DOHH2 (cell line): Measurements from ENCODE around the gene NMD3.

ENCODE experiments used
- H3F3A ChIP-seq: fragments of 200-600 bp; sonication (generic), shearing (Covaris generic); 2 replicates; pipeline ENCODE4 v1.6.0; 2016; ENCODE audit warnings: antibody characterized with exemption, mild to moderate bottlenecking; ENCODE audit not compliant: control insufficient read depth, insufficient read depth
- H3K27ac ChIP-seq: fragments of 200-600 bp; sonication (generic); 2 replicates; pipeline ENCODE4 v1.5.1; 2014; ENCODE audit warnings: low read depth, mild to moderate bottlenecking, low read length, moderate library complexity
- H3K27me3 ChIP-seq: fragments of 200-600 bp; sonication (generic); 2 replicates; pipeline ENCODE4 v1.6.1; 2014; ENCODE audit warnings: mild to moderate bottlenecking, low read length, mixed read lengths; ENCODE audit not compliant: control insufficient read depth
- H3K36me3 ChIP-seq: fragments of 200-600 bp; sonication (generic); 2 replicates; pipeline ENCODE4 v1.6.1; 2014; ENCODE audit warnings: mild to moderate bottlenecking, low read length, moderate library complexity, mixed read lengths; ENCODE audit not compliant: control insufficient read depth
- H3K4me1 ChIP-seq: fragments of 200-600 bp; sonication (generic); 2 replicates; pipeline ENCODE4 v1.6.1; 2014; ENCODE audit warnings: mild to moderate bottlenecking, low read length, mixed read lengths; ENCODE audit not compliant: control insufficient read depth
- H3K4me2 ChIP-seq: fragments of 200-600 bp; sonication (generic); 2 replicates; pipeline ENCODE4 v1.6.0; 2014; ENCODE audit warnings: mild to moderate bottlenecking, low read length, moderate library complexity
- H3K4me3 ChIP-seq: fragments of 200-600 bp; sonication (generic); 2 replicates; pipeline ENCODE4 v1.5.1; 2014; ENCODE audit warnings: mild to moderate bottlenecking, low read length, mixed read lengths
- H3K79me2 ChIP-seq: fragments of 200-600 bp; sonication (generic); 2 replicates; pipeline ENCODE4 v1.6.1; 2014; ENCODE audit warnings: mild to moderate bottlenecking, low read length, mixed read lengths; ENCODE audit not compliant: control insufficient read depth
- H3K9me2 ChIP-seq: fragments of 200-600 bp; sonication (generic); replicated peaks from 2 replicates; pipeline ENCODE4 v1.6.1; 2014; ENCODE audit warnings: mild to moderate bottlenecking, low read length, mixed read lengths; ENCODE audit not compliant: control insufficient read depth
- H3K9me3 ChIP-seq: fragments of 200-600 bp; sonication (generic); 2 replicates; pipeline ENCODE4 v1.6.1; 2014; ENCODE audit warnings: antibody characterized with exemption, low read length, mixed read lengths; ENCODE audit not compliant: control insufficient read depth, insufficient read depth
- H4K20me1 ChIP-seq: fragments of 200-600 bp; sonication (generic); 2 replicates; pipeline ENCODE4 v1.6.0; 2014; ENCODE audit warnings: low read depth, mild to moderate bottlenecking, antibody characterized with exemption, low read length, moderate library complexity; ENCODE audit not compliant: control insufficient read depth, insufficient read depth
- EZH2phosphoT487 ChIP-seq: fragments of 200-600 bp; sonication (generic); IDR thresholded peaks from 2 replicates; pipeline ENCODE4 v1.6.1; 2017; ENCODE audit warnings: borderline replicate concordance, mild to moderate bottlenecking, antibody characterized with exemption, low read length, moderate library complexity, mixed read lengths
- TF ChIP-seq, protein P1 (sequence below): fragments of 200-600 bp; sonication (generic); IDR thresholded peaks from one replicate; pipeline ENCODE4 v1.5.1; 2014; ENCODE audit warnings: antibody characterized with exemption, mild to moderate bottlenecking, low read depth, low read length; ENCODE audit not compliant: poor library complexity, severe bottlenecking

NMD3 gene

DNA sequence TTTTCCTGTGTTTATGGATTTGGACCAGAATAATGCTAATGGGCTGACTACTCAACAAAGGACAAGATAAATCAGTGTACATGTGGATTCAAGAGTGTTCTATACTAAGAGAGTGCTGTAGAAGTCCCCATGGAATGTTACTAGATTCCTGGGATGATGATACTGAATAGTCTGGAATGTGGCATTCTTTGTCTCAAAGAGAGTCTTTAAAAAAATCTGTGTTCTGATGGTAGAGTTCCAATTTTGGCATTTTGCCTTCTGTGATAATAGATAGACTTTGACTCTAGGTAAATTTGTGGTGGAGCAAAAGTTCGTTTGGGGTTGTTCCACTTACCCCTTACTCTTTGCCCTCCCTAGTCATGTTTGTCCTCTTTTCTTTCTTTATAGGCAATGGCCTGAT is 43.7 kb downstream of the NMD3 start:
- no peaks in the 10 kb centered on the region for H3K9me2 ChIP-seq
- no peak overlapping the region for H3K4me2 ChIP-seq
- H3K9me3 ChIP-seq = peaks cover 9% of the 10 kb centered on the region; the same call in 1 of the 2 replicates
- H3K36me3 ChIP-seq = peaks cover 12% of the 10 kb centered on the region
- no peaks in the 10 kb centered on the region for H4K20me1 ChIP-seq
- no peak for TF ChIP-seq EZH2phosphoT487
- TF ChIP-seq, protein P1, sequence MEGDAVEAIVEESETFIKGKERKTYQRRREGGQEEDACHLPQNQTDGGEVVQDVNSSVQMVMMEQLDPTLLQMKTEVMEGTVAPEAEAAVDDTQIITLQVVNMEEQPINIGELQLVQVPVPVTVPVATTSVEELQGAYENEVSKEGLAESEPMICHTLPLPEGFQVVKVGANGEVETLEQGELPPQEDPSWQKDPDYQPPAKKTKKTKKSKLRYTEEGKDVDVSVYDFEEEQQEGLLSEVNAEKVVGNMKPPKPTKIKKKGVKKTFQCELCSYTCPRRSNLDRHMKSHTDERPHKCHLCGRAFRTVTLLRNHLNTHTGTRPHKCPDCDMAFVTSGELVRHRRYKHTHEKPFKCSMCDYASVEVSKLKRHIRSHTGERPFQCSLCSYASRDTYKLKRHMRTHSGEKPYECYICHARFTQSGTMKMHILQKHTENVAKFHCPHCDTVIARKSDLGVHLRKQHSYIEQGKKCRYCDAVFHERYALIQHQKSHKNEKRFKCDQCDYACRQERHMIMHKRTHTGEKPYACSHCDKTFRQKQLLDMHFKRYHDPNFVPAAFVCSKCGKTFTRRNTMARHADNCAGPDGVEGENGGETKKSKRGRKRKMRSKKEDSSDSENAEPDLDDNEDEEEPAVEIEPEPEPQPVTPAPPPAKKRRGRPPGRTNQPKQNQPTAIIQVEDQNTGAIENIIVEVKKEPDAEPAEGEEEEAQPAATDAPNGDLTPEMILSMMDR = no peak
- no peaks in the 10 kb centered on the region for H3K79me2 ChIP-seq
- H3K27me3 ChIP-seq = no peaks in the 10 kb centered on the region
- H3K4me3 ChIP-seq = no peak overlapping the region
- H3F3A ChIP-seq = no peaks in the 10 kb centered on the region
- no peak overlapping the region for H3K27ac ChIP-seq
- H3K4me1 ChIP-seq = no peaks in the 10 kb centered on the region

DNA sequence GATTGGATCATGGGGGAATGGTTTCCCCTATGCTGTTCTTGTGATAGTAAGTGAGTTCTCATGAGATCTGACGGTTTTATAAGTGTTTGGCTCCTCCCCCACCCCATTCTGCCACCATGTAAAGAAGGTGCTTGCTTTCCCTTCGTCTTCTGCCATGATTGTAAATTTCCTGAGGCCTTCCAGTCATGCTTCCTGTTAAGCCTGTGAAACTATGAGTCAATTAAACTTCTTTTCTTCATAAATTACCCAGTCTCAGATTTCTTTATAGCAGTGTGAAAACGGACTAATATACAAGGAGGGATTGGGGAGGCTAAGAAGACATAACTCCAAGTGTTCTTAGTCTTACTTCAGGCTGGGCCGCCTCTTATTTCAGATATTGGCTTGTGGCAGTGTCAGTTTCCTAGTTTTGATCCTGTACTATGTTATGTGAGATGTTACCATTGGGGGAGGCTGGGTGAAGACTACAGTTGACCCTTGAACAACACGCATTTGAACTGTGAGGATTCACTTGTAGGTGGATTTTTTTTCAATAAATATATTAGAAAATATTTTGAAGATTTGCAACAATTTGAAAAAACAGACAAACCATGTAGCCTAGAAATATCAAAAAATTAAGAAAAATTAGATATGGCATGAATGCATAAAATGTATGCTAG is 44.9 kb downstream of the NMD3 start:
- no peaks in the 10 kb centered on the region for H3K4me1 ChIP-seq
- no peak overlapping the region for H3K4me2 ChIP-seq
- no peaks in the 10 kb centered on the region for H4K20me1 ChIP-seq
- no peaks in the 10 kb centered on the region for H3K79me2 ChIP-seq
- H3K27me3 ChIP-seq = no peaks in the 10 kb centered on the region
- H3K4me3 ChIP-seq = no peak overlapping the region
- TF ChIP-seq EZH2phosphoT487 = no peak
- TF ChIP-seq, protein P1 = no peak
- H3K9me3 ChIP-seq = peaks cover 9% of the 10 kb centered on the region; the same call in 1 of the 2 replicates
- no peaks in the 10 kb centered on the region for H3F3A ChIP-seq
- peaks cover 12% of the 10 kb centered on the region for H3K36me3 ChIP-seq
- no peaks in the 10 kb centered on the region for H3K9me2 ChIP-seq
- no peak overlapping the region for H3K27ac ChIP-seq

DNA sequence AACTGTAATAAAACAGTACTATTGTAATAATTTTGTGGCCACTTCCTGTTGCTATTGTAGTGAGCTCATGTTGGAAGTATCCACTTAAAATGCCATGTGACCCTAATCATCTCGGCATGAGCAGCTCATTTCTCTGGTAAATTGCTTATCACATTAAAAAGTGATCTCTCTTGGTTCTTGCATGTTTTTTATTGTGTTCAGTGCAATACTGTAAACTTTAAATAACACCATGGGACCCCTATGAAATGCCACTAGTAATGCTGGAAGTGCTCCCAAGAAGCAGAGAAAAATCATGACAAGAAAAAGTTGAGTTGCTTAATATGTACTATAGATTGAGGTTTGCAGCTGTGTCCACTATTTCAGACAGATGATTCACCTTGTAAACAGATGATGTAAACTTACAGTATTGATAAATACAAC is 45.6 kb downstream of the NMD3 start:
- peaks cover 9% of the 10 kb centered on the region; the same call in 1 of the 2 replicates for H3K9me3 ChIP-seq
- H3K4me1 ChIP-seq = no peaks in the 10 kb centered on the region
- no peaks in the 10 kb centered on the region for H4K20me1 ChIP-seq
- no peak for TF ChIP-seq EZH2phosphoT487
- TF ChIP-seq, protein P1 = no peak
- no peaks in the 10 kb centered on the region for H3K79me2 ChIP-seq
- H3K9me2 ChIP-seq = no peaks in the 10 kb centered on the region
- no peak overlapping the region for H3K27ac ChIP-seq
- H3F3A ChIP-seq = no peaks in the 10 kb centered on the region
- peaks cover 12% of the 10 kb centered on the region for H3K36me3 ChIP-seq
- H3K4me2 ChIP-seq = no peak overlapping the region
- no peak overlapping the region for H3K4me3 ChIP-seq
- H3K27me3 ChIP-seq = no peaks in the 10 kb centered on the region
